GM18951 (cell line): ENCODE data around the gene RAB3IL1.
"Not testable (repeated sequence)": the region's sequence is repeated elsewhere in the genome, so short reads cannot be mapped to it uniquely, and the experiment has no call there.

Source experiments
- POLR2A ChIP-seq: IDR thresholded peaks from 4 replicates; pipeline ENCODE4 v1.6.1; 2011; ENCODE audit warnings: mild to moderate bottlenecking; ENCODE audit not compliant: insufficient read length, insufficient read depth; ENCODE audit errors: extremely low read depth
- in situ Hi-C: fragments of 300-500 bp; cut with MboI; formaldehyde crosslinking; loops from one replicate; pipeline ENCODE4 v1.12.0; 2022; ENCODE audit warnings: low sequenced_read_pairs, mixed read lengths, inconsistent platforms; ENCODE audit not compliant: unreplicated experiment

Gene RAB3IL1

DNA sequence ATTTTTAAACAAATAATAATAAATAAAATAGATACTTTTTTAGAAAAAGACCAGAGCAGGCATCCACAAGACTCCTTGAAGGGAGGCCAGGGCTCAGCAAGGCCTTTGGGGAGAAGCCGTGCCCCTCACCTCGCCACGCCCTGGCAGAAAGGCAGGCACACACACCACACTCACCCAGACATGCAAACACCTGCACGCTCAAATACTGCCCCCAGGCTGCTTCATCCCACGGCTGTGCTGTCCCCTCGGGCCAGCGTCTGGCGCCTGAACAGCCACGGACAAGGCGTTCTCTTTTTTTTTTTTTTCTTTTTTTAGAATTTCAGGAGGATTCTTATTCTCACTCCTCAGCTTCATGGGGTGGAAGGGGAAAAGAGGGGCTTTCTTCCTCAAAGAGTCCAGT lies 27.5 kb downstream of the RAB3IL1 start:
- in situ Hi-C loops: loop anchor here (10.0 kb wide), 1 partner anchor 185 kb away; no protein-coding TSS in a partner anchor
- no peak for TF ChIP-seq POLR2A

DNA sequence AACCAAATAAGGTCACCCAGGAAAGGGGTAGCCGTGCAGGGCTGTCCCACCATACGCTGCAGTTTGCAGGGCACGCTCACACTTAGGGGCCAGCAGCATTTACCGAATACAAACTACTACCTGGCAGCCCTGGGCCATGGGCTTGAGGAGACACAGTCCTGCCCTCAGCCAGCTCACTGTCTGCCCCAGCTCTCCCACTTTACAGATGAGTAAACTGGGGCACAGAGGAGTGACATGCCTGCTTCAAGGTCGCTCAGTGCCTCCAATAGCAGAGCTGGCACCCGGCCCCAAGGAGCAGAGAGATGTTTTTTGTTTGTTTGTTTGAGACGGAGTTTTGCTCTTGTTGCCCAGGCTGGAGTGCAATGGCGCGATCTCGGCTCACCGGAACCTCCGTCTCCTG lies 28.8 kb downstream of the RAB3IL1 start:
- TF ChIP-seq POLR2A: no peak
- in situ Hi-C loops: no loop called here

DNA sequence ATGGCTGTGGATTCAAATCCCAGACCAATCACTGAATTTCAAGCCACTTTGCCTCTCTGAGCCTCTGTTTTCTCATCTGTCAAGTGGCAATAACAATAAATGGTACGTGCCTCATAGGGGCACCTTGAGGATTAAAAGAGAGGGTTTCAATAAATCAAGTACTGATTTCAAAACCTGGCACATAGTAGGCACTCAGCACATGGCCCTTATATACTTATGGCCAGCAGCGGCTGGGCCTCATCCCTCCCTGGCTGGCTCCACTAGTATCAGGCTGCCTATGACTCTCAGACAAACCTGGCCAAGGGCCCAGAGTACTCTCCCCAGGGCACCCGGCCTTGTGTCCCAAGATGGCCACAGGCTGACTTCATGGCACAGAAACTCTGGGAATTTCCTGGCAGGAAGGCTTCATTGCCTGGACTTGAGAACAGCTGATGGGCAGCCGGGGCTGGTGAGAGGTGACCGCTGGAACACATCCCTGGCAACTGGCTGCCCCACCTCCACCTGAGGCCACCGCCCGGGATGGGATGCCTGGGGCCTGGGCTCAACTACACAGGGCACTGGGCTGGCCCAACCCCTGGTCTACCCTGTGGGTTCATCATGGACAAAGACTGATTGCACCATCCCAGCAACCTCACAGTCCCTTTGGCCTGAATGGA lies 29.4 kb downstream of the RAB3IL1 start:
- in situ Hi-C loops: no loop called here
- TF ChIP-seq POLR2A: no peak

DNA sequence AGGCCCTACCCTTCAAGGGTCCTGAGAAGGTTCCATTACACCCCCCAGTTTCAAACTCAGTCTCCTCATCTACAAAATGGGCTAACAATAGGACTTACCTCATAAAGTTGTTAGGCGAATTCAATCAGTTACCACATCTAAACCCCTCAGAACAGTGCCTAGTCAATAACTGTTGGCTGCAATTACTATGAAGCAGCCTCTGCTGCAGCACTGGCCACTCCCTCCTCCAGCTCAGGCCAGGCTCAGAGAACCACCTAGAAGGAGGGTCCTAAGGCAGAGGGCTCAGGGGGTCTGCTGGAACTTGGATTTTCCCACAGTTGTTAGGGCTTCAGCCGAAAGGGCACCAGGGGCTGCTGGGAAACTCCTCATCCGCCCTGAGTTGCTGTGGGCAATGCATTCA lies 30.7 kb downstream of the RAB3IL1 start:
- in situ Hi-C loops: no loop called here
- no peak for TF ChIP-seq POLR2A

DNA sequence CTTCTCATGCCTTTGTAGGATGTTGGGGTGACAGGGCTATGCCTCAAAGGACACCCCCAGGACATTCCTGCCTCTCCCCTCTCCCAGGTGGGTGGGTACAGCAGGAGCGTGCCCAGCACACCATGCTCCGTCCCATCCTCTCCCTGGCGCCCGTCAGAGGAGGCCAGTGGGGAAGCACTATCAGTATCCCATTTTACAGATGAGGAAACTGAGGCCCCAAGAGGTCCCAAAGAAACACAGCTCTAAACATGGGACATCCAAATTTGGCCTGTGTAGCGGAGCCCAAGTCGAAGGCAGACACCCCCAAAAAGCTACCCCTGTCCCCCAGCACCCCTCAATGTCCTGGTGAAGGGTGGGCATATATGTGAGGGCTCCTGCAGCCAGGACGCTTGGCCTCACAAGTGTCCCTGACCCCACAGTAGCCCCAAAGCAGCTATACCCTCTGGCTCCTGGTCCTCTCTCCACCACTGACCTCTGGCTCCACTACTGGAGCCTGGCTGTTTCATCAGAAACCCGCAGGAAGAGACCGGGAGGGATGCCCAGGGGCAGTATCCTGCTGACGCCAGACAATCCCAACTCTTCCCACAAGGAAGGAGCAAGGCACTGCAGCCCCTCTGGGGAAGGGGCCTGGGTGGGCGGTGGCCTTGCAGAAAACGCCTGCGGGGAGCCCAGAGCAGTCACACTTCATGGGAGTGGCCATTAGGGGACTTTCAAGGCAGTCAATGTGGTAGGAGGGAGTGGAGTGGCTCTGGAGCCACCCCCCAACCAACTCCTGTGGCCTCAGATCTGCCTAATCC lies 31.4 kb downstream of the RAB3IL1 start:
- in situ Hi-C loops: no loop called here
- TF ChIP-seq POLR2A: no peak

DNA sequence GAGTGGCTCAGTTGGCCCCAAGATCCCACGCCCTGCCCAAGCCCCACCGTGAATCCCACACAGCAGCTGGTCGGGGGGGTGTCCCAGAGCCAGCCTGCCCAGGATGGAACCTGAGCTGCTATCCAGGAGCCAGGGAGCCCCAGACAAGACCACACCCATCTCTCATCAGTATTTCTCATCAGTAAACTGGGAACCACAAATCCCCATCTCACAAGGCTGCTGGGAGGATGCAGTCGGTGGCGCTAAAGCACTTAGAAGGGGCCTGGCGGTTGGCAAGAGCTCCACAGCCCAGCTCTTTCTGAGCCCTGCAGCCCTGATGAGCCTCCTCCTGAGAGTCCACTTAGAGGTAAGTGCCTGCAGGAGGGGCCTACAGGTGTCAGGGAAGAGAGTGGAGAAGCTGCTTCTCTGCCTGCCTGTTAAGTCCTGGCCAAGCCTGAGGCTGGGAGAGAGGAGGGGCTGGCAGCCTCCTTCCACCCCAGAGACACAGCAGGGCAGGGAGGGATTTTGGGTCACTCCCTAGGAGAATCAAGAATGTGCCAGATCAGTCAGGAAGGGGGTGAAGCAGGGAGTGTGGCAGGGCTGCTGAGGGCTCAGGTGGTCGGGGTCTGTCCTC lies 32.1 kb downstream of the RAB3IL1 start:
- in situ Hi-C loops: no loop called here
- TF ChIP-seq POLR2A: no peak

DNA sequence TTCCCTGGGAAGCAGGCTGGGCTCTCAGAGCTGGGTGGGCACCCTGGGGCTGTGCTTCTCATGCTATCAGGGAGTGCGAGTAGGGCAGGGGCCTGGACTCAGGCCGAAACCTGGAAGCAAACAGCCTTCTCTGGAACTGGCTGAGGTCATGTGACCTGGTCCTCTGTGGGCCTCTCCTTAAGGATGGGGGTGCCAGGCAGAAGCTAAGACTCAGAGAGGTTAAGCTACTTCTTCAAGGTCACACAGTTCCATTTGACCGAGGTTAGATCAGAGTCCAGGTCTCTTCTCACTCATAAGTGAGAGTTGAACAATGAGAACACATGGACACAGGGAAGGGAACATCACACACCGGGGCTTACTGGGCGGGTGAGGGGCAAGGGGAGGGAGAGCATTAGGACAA lies 33.4 kb downstream of the RAB3IL1 start:
- in situ Hi-C loops: no loop called here

DNA sequence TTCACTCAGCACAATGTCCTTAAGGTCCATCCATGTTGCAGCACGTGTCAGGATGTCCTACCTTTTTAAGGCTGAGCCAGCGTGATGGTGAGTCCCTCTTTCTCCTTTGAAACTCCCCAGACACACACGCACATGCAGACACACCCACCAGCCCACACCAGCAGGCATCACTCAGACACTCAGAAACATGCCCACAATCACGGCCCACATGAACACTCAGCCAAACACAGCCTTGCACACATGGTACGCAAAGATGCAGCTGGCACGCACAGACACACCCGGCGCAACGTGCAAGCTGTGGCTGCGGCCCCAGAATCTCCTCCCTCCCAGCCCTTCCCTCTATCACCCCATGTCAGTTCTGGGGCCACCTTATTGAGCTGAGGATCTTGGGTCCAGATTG lies 34.0 kb downstream of the RAB3IL1 start:
- no peak for TF ChIP-seq POLR2A
- in situ Hi-C loops: no loop called here

More for the DNA sequence above, 33.4 kb downstream of the RAB3IL1 start:
- no peak for TF ChIP-seq POLR2A

DNA sequence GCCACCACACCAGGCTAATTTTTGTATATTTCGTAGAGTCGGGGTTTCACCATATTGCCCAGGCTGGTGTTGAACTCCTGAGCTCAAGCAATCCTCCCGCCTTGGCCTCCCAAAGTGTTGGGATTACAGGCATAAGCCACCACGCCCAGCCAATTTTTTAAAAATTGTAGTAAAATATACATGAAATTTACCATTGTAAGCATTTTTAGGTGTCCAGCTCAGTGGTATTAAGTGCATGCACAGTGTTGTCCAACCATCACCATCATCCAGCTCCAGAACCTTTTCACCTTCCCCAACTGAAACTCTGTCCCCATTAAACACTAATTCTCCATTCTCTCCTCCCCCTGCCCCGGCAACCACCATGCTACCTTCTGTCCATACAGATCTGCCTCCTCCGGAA lies 34.5 kb downstream of the RAB3IL1 start:
- no peak for TF ChIP-seq POLR2A
- in situ Hi-C loops: no loop called here

DNA sequence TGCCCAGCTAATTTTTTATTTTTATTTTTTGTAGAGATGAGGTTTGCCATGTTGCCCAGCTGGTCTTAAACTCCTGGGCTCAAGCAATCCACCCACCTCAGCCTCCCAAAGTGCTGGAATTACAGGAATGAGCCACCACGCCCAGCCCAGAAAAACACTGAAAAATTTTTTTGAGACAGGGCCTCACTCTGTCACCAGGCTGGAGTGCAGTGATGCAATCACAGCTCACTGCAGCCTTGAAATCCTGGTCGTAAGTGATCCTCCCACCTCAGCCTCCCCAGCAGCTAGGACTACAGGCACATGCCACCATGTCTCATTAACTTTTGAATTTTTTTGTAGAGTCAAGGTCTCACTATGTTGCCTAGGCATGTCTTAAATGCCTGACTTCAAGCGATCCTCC lies 35.1 kb downstream of the RAB3IL1 start:
- in situ Hi-C loops: not testable (repeated sequence)

DNA sequence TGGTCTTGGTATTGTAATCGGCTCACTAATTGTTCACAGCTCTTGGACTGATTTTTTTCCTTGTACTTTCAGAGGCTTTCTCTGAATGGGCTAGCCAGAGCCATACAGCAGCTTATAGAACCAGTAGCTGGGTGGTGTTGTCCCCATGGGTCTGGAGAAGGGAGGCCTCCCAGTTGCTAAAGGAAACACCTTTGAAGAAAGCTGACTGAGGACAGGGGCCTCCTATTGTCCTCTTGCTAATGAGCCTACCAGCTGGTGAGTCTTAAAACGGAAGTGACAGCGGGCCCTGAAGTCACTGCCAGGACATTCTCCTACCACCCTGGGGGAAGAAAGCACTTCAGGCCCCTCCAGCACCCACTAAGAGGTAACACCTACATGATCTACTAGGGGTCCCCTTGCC lies 36.0 kb downstream of the RAB3IL1 start:
- no peak for TF ChIP-seq POLR2A
- in situ Hi-C loops: no loop called here

DNA sequence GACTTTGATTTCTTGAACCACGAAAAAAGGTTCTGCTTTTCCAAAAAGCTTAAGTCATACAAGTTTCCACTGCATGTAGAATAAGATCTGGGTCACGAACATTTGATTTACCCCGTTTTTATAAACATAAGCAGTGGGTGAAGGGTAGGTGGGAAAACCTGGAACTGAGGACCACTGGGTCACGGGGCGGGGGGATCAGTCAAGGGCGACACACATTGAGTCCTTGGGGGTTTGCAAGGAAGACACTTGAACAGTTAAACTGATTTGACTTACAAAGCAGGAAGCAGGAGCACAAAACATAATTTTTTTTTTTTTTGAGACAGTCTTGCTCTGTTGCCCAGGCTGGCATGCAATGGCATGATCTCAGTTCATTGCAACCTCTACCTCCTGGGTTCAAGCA lies 36.9 kb downstream of the RAB3IL1 start:
- no peak for TF ChIP-seq POLR2A
- in situ Hi-C loops: no loop called here

DNA sequence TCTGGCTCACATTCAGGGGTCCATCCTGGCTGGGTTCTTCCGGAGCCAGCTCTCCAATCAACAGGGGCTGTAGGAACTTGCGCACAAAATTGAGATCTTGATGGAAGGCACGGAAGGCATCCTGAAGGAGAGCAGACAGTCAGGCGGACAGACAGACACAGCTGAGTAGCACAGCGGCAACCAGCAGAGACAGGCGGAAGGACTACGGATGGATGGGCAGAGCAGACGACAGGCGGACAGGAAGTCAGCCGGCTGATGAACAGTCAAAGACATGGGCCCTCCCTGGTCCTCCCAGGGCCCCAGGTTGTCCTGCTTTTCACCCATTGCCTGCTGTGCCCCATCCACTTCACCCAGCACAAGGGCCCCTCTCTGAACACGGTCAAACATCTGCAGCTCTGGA lies 37.3 kb downstream of the RAB3IL1 start:
- in situ Hi-C loops: no loop called here
- TF ChIP-seq POLR2A: no peak

DNA sequence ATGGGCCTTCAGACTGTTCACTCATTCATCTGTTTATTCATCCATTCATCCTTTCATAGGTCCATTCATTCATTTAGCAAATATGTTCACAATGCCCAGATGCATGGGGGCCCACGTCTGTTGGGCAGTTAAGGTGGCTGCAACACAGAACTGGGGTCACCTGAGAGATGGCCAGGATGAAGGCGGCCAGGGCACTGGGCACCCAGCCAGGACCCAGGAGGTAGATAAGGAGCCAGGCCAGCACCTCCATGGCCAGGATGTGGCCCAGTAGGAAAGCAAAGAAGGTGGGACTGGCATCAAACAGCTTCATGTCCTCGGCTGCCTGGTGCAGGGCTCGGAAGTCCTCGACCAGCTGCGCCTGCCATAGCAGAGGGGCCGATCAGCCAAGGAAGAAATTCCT lies 38.2 kb downstream of the RAB3IL1 start:
- in situ Hi-C loops: no loop called here
- TF ChIP-seq POLR2A: no peak
